Activated naive CD8-positive, alpha-beta T cell treated with anti-CD3 and anti-CD28 coated beads, Interleukin-2, amount 10 ng/mL, durations not matched to agents 7 days and 5 days (primary cell): Measurements from ENCODE around the gene STX16. TPM values are rescaled to one million over a fixed set of nuclear protein-coding genes. Genes with fewer than 3 reads are reported as not detected.
"Not testable (repeated sequence)": the region's sequence is repeated elsewhere in the genome, so short reads cannot be mapped to it uniquely, and the experiment has no call there.

Experiments used
- ATAC-seq: fragments of 150-1000 bp; cut with Tn5 transposase; one replicate; pipeline ENCODE4 v1.10.0; 2021; ENCODE audit warnings: low read depth, moderate library complexity
- POLR2A ChIA-PET: fragments of 350-600 bp; sonication (Branson Sonifier 250); formaldehyde crosslinking; loops from one replicate; lab custom pipeline; 2021; ENCODE audit warnings: antibody characterized with exemption; lab: Charles Lee
- DNase-seq: peaks from one replicate; pipeline ENCODE4 v3.0.0; 2021
- H3K27ac Mint-ChIP-seq: one replicate; pipeline ENCODE4 v1.8.0; 2022; ENCODE audit warnings: mild to moderate bottlenecking, mixed read lengths
- H3K27me3 Mint-ChIP-seq: one replicate; pipeline ENCODE4 v1.8.0; 2022; ENCODE audit warnings: mild to moderate bottlenecking, moderate library complexity, mixed read lengths
- H3K36me3 Mint-ChIP-seq: one replicate; pipeline ENCODE4 v1.8.0; 2021; ENCODE audit warnings: mild to moderate bottlenecking, mixed read lengths
- H3K4me1 Mint-ChIP-seq: one replicate; pipeline ENCODE4 v1.8.0; 2021; ENCODE audit warnings: mixed read lengths
- H3K4me3 Mint-ChIP-seq: one replicate; pipeline ENCODE4 v1.8.0; 2022; ENCODE audit warnings: mild to moderate bottlenecking, moderate library complexity, mixed read lengths
- H3K9me3 Mint-ChIP-seq: one replicate; pipeline ENCODE4 v1.8.0; 2021; ENCODE audit warnings: mixed read lengths
- total RNA-seq, 2 experiments: library from RNA; stranded (reverse); gene quantifications; one replicate each; pipeline ENCODE4 v1.2.3, GENCODE V29; 2021

The STX16 gene
- total RNA-seq, 2 experiments from 2014 or later = 190 to 195 TPM

GRCh38 chr20:58647796-58648501 is 3.1 kb upstream of the STX16 start:
- POLR2A ChIA-PET = interaction anchor here (0.6 kb wide), 1 partner anchor 246 kb away, joined by 3 read pairs; no protein-coding TSS in a partner anchor
- peak; percentile 10 for DNase-seq
- peaks cover 3% of the 10 kb centered on the region for H3K4me1 Mint-ChIP-seq

GRCh38 chr20:58648502-58648825 is 2.6 kb upstream of the STX16 start:
- POLR2A ChIA-PET, H3K27ac Mint-ChIP-seq, H3K4me3 Mint-ChIP-seq, H3K9me3 Mint-ChIP-seq, H3K4me1 Mint-ChIP-seq, H3K27me3 Mint-ChIP-seq, DNase-seq, ATAC-seq: not testable (repeated sequence)
- peaks cover 14% of the 10 kb centered on the region for H3K36me3 Mint-ChIP-seq

More at GRCh38 chr20:58647796-58648501, 3.1 kb upstream of the STX16 start:
- no peaks in the 10 kb centered on the region for H3K9me3 Mint-ChIP-seq
- peaks cover 4% of the 10 kb centered on the region for H3K27me3 Mint-ChIP-seq
- no peak for ATAC-seq
- H3K4me3 Mint-ChIP-seq = no peak overlapping the region
- no peak overlapping the region for H3K27ac Mint-ChIP-seq
- peaks cover 10% of the 10 kb centered on the region for H3K36me3 Mint-ChIP-seq

- ATAC-seq (no peak), DNase-seq (peak; percentile 59)
- peak overlapping the region; percentile 79 for H3K4me3 Mint-ChIP-seq
- H3K27me3 Mint-ChIP-seq = peaks cover 4% of the 10 kb centered on the region
- POLR2A ChIA-PET = interaction anchor here (0.6 to 3.8 kb wide), 7 partner anchors 11 to 415 kb away, joined by 3 to 89 read pairs (median 13); partner anchors contain the start of genes GNAS, GNAS-AS1, NPEPL1 and RAB22A
- H3K9me3 Mint-ChIP-seq = no peaks in the 10 kb centered on the region
- H3K36me3 Mint-ChIP-seq = peaks cover 14% of the 10 kb centered on the region
- peaks cover 4% of the 10 kb centered on the region for H3K4me1 Mint-ChIP-seq
- peak overlapping the region; percentile 48 for H3K27ac Mint-ChIP-seq
Observed at GRCh38 chr20:58649288-58650180, 1.5 kb upstream of the STX16 start.

- DNase-seq (peak; percentile 76), ATAC-seq (peak; percentile 6)
- Mint-ChIP-seq H3K9me3 (no peaks in the 10 kb centered on the region), H3K36me3 (peaks cover 14% of the 10 kb centered on the region), H3K27ac (peak overlapping the region; percentile 99), H3K4me1 (peaks cover 4% of the 10 kb centered on the region), H3K27me3 (peaks cover 4% of the 10 kb centered on the region), H3K4me3 (peak overlapping the region; percentile 97)
- POLR2A ChIA-PET = interaction anchor here (0.6 to 3.8 kb wide), 38 partner anchors 8 to 1133 kb away, joined by 3 to 89 read pairs (median 5); partner anchors contain the start of genes ATP5F1E, GNAS, GNAS-AS1 and NPEPL1
Observed at GRCh38 chr20:58650181-58650775, 805 bp upstream of the STX16 start.

- Mint-ChIP-seq H3K36me3 (peaks cover 21% of the 10 kb centered on the region), H3K27me3 (peaks cover 2% of the 10 kb centered on the region), H3K4me3 (peak overlapping the region; percentile 97), H3K27ac (peak overlapping the region; percentile 99), H3K4me1 (peaks cover 13% of the 10 kb centered on the region), H3K9me3 (no peaks in the 10 kb centered on the region)
- no peak for DNase-seq
- no peak for ATAC-seq
- POLR2A ChIA-PET = interaction anchor here (0.6 to 3.8 kb wide), 40 partner anchors 8 to 1029 kb away, joined by 3 to 89 read pairs (median 4); partner anchors contain the start of genes ATP5F1E, GNAS, GNAS-AS1 and NELFCD
Observed at GRCh38 chr20:58651559-58651945, 469 bp downstream of the STX16 start.

GRCh38 chr20:58651946-58652605 is 993 bp downstream of the STX16 start:
- POLR2A ChIA-PET = interaction anchor here (0.6 to 3.8 kb wide), 34 partner anchors 8 to 1032 kb away, joined by 3 to 89 read pairs (median 5); partner anchors contain the start of genes ATP5F1E, GNAS, GNAS-AS1 and NELFCD
- Mint-ChIP-seq H3K4me3 (peak overlapping the region; percentile 97), H3K9me3 (no peaks in the 10 kb centered on the region), H3K36me3 (peaks cover 24% of the 10 kb centered on the region), H3K4me1 (peaks cover 18% of the 10 kb centered on the region), H3K27me3 (no peaks in the 10 kb centered on the region), H3K27ac (peak overlapping the region; percentile 99)
- DNase-seq (peak; percentile 70), ATAC-seq (peak; percentile 55)

- Mint-ChIP-seq H3K9me3 (no peaks in the 10 kb centered on the region), H3K27ac (peak overlapping the region; percentile 99), H3K4me1 (peaks cover 24% of the 10 kb centered on the region), H3K36me3 (peaks cover 27% of the 10 kb centered on the region), H3K27me3 (no peaks in the 10 kb centered on the region), H3K4me3 (peak overlapping the region; percentile 97)
- no peak for DNase-seq
- ATAC-seq = peak; percentile 7
- POLR2A ChIA-PET = interaction anchor here (0.7 to 3.8 kb wide), 20 partner anchors 7 to 1033 kb away, joined by 3 to 89 read pairs (median 6); partner anchors contain the start of genes ATP5F1E, GNAS, GNAS-AS1 and NPEPL1
Observed at GRCh38 chr20:58652606-58653294, 1.7 kb downstream of the STX16 start.

GRCh38 chr20:58654337-58654736 is 3.3 kb downstream of the STX16 start:
- peak overlapping the region; percentile 65 for H3K27ac Mint-ChIP-seq
- POLR2A ChIA-PET = interaction anchor here (1.2 to 3.2 kb wide), 2 partner anchors 236 to 511 kb away, joined by 4 to 18 read pairs; no protein-coding TSS in a partner anchor
- H3K36me3 Mint-ChIP-seq = peaks cover 33% of the 10 kb centered on the region
- no peak for ATAC-seq
- H3K9me3 Mint-ChIP-seq = no peaks in the 10 kb centered on the region
- no peak for DNase-seq
- H3K4me3 Mint-ChIP-seq = peak overlapping the region; percentile 97
- no peaks in the 10 kb centered on the region for H3K27me3 Mint-ChIP-seq
- H3K4me1 Mint-ChIP-seq = peaks cover 30% of the 10 kb centered on the region

- ATAC-seq (no peak), DNase-seq (no peak)
- peak overlapping the region; percentile 73 for H3K4me3 Mint-ChIP-seq
- H3K4me1 Mint-ChIP-seq = peaks cover 40% of the 10 kb centered on the region
- peak overlapping the region; percentile 72 for H3K27ac Mint-ChIP-seq
- POLR2A ChIA-PET = interaction anchor here (0.8 to 3.2 kb wide), 3 partner anchors 12 to 267 kb away, joined by 3 to 18 read pairs (median 6); partner anchors contain the start of gene VAPB
- peaks cover 37% of the 10 kb centered on the region for H3K36me3 Mint-ChIP-seq
- no peaks in the 10 kb centered on the region for H3K9me3 Mint-ChIP-seq
- no peaks in the 10 kb centered on the region for H3K27me3 Mint-ChIP-seq
Observed at GRCh38 chr20:58655328-58656107, 4.4 kb downstream of the STX16 start.

GRCh38 chr20:58656831-58657230 is 5.7 kb downstream of the STX16 start:
- H3K36me3 Mint-ChIP-seq = peaks cover 35% of the 10 kb centered on the region

GRCh38 chr20:58657262-58657661 is 6.2 kb downstream of the STX16 start:
- H3K36me3 Mint-ChIP-seq = peaks cover 38% of the 10 kb centered on the region
- no peaks in the 10 kb centered on the region for H3K27me3 Mint-ChIP-seq
- ATAC-seq = no peak
- H3K9me3 Mint-ChIP-seq = no peaks in the 10 kb centered on the region
- DNase-seq = no peak
- peak overlapping the region; percentile 73 for H3K4me3 Mint-ChIP-seq
- POLR2A ChIA-PET = interaction anchor here (0.9 to 3.2 kb wide), 3 partner anchors 232 to 233 kb away, joined by 3 to 21 read pairs (median 18); no protein-coding TSS in a partner anchor
- peaks cover 55% of the 10 kb centered on the region for H3K4me1 Mint-ChIP-seq
- H3K27ac Mint-ChIP-seq = peak overlapping the region; percentile 72

More at GRCh38 chr20:58656831-58657230, 5.7 kb downstream of the STX16 start:
- POLR2A ChIA-PET = interaction anchor here (0.9 to 3.2 kb wide), 3 partner anchors 10 to 234 kb away, joined by 3 to 18 read pairs (median 6); no protein-coding TSS in a partner anchor
- H3K27ac Mint-ChIP-seq = peak overlapping the region; percentile 72
- H3K4me3 Mint-ChIP-seq = peak overlapping the region; percentile 73
- no peaks in the 10 kb centered on the region for H3K27me3 Mint-ChIP-seq
- DNase-seq = no peak
- ATAC-seq = no peak
- no peaks in the 10 kb centered on the region for H3K9me3 Mint-ChIP-seq
- H3K4me1 Mint-ChIP-seq = peaks cover 51% of the 10 kb centered on the region
